ENCODE measurements around the gene EVA1C. TPM values are rescaled to one million over a fixed set of nuclear protein-coding genes. Genes with fewer than 3 reads are reported as not detected.
"Not testable (repeated sequence)": the region's sequence is repeated elsewhere in the genome, so short reads cannot be mapped to it uniquely, and the experiment has no call there.

Gene EVA1C
- polyA plus RNA-seq, 1 of the 3 experiments (the other 2 are of a cell fraction): 10.1 TPM

DNA sequence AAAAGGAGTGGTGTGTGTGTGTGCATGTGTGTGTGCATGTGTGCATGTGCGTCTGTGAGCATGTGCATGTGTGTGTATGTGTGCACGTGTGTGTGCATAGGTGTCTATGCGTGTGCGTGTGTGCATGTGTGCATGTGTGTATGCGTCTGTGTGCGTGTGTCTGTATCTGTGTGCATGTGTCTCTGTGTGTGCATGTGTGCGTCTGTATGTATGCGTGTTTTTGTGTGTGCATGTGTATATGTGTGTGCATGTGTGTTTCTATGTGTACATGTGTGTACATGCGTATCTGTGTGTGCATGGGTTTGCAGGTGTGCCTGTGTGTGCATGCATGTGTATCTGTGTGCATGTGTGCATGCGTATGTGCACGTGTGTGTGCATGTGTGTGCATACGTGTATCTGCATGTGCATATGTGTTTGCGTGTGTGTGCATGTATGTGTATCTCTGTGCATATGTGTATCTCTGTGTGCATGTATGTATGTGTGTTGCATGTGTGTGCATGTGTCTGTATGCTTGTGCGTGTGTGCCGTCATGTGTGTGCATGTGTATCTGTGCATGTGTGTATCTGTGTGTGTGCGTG lies 94.9 kb downstream of the EVA1C start:
- H3K4me3 ChIP-seq (ENCODE audit: low read depth in 2 of 2, low read length in 1 of 2): no peak overlapping the region
- H3K4me2 ChIP-seq: no peak overlapping the region
- H3K27me3 ChIP-seq (ENCODE audit: insufficient read depth): no peaks in the 10 kb centered on the region
- H3K9me2 ChIP-seq: no peaks in the 10 kb centered on the region
- ChIA-PET POLR2A (no interaction called here), CTCF (no interaction called here)
- peaks cover 19% of the 10 kb centered on the region for H3F3A ChIP-seq (replicated peaks; ENCODE audit: insufficient read depth)
- 86% methylated on average over 16 of the region's 16 CpGs for WGBS (ENCODE audit: low lambda C conversion rate)
- no peak for DNase-seq
- H3K9me3 ChIP-seq: no peaks in the 10 kb centered on the region
- TF ChIP-seq, protein P1, sequence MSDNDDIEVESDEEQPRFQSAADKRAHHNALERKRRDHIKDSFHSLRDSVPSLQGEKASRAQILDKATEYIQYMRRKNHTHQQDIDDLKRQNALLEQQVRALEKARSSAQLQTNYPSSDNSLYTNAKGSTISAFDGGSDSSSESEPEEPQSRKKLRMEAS (IDR thresholded peaks at IDR 0.05; ENCODE audit: low read depth): no peak
- no peak overlapping the region for H3K27ac ChIP-seq (ENCODE audit: low read depth in 2 of 2, low read length in 1 of 2)
- 0 out of 2 replicates have a peak, but pooled peaks cover under 1% of the 10 kb centered on the region for H3K79me2 ChIP-seq (ENCODE audit: insufficient read depth)
- peaks cover 0 to 35% of the 10 kb centered on the region in 2 experiments for H3K36me3 ChIP-seq (replicated peaks in 1 of 2; ENCODE audit: control insufficient read depth in 1 of 2, insufficient read depth in 2 of 2, low read length in 1 of 2)
- H3K9ac ChIP-seq: no peak overlapping the region
- H3K4me1 ChIP-seq (ENCODE audit: control insufficient read depth in 1 of 2, insufficient read depth in 2 of 2, low read depth in 1 of 2, low read length in 1 of 2): no peaks in the 10 kb centered on the region; a peak in 1 of 4 replicates
- no peak overlapping the region for H2AFZ ChIP-seq (ENCODE audit: low read depth)
- no peaks in the 10 kb centered on the region for H4K20me1 ChIP-seq (ENCODE audit: insufficient read depth)

DNA sequence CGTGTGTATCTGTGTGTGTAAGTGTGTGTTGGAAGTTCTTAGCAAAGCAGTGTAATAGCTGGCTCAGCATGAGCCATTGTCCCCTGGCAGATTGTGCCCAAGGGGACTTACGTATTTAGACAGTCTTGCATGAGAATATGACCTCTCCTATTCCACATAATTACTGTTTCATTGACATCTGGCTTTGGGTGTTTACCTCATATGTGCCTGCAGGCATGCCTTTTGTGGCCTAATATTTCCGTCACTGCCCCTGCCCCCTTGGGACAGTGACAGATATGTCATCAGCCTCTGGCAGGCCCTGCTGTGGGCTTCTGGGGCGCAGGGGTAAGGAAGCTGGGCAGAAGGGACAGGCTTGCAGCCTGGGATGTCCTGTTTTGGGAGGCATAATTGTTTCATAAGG lies 95.5 kb downstream of the EVA1C start:
- POLR2A ChIA-PET; H3K27ac ChIP-seq (ENCODE audit: low read depth in 2 of 2, low read length in 1 of 2); H2AFZ ChIP-seq (ENCODE audit: low read depth); H3K9ac ChIP-seq; CTCF ChIA-PET; H3K9me3 ChIP-seq; H4K20me1 ChIP-seq (ENCODE audit: insufficient read depth); H3K4me2 ChIP-seq; H3K27me3 ChIP-seq (ENCODE audit: insufficient read depth); H3K79me2 ChIP-seq (ENCODE audit: insufficient read depth); H3K9me2 ChIP-seq; H3K4me3 ChIP-seq (ENCODE audit: low read depth in 2 of 2, low read length in 1 of 2); DNase-seq; H3K4me1 ChIP-seq (ENCODE audit: control insufficient read depth in 1 of 2, insufficient read depth in 2 of 2, low read depth in 1 of 2, low read length in 1 of 2): not testable (repeated sequence)
- Histone ChIP-seq H3K36me3 (replicated peaks in 1 of 2; ENCODE audit: control insufficient read depth in 1 of 2, insufficient read depth in 2 of 2, low read length in 1 of 2) (peaks cover 0 to 31% of the 10 kb centered on the region in 2 experiments), H3F3A (replicated peaks; ENCODE audit: insufficient read depth) (peaks cover 19% of the 10 kb centered on the region)
- 86% methylated on average over 4 of the region's 4 CpGs for WGBS (ENCODE audit: low lambda C conversion rate)

DNA sequence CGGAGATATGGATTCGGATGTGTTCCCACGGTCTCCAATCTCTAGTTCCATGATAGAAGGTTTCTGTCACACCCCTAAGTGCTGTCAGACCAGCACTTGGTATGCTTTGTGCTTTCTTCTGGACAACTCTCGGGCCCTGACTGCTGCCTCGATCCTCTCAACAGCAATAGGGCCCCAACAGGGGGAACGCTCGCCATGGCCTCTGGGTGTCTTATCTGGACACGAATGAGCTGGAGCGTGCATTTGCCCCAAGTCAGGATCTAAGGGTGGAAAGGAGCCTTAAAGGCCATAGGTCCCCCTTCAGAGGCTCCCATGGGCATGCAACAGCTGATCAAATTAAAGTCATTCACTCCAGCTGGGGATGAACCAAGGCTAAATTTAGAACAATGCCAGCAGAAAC lies 96.1 kb downstream of the EVA1C start:
- H4K20me1 ChIP-seq (ENCODE audit: insufficient read depth): no peaks in the 10 kb centered on the region
- DNase-seq: no peak
- no peaks in the 10 kb centered on the region; a peak in 1 of 4 replicates for H3K4me1 ChIP-seq (ENCODE audit: control insufficient read depth in 1 of 2, insufficient read depth in 2 of 2, low read depth in 1 of 2, low read length in 1 of 2)
- no peaks in the 10 kb centered on the region for H3K27me3 ChIP-seq (ENCODE audit: insufficient read depth)
- H3K36me3 ChIP-seq (replicated peaks in 1 of 2; ENCODE audit: control insufficient read depth in 1 of 2, insufficient read depth in 2 of 2, low read length in 1 of 2): peaks cover 0 to 26% of the 10 kb centered on the region in 2 experiments
- no peak overlapping the region for H3K9ac ChIP-seq
- H3F3A ChIP-seq (replicated peaks; ENCODE audit: insufficient read depth): peaks cover 19% of the 10 kb centered on the region
- no peak overlapping the region for H2AFZ ChIP-seq (ENCODE audit: low read depth)
- H3K27ac ChIP-seq (ENCODE audit: low read depth in 2 of 2, low read length in 1 of 2): no peak overlapping the region
- peaks cover 1% of the 10 kb centered on the region; the same call in 1 of the 2 replicates for H3K79me2 ChIP-seq (ENCODE audit: insufficient read depth)
- no peak overlapping the region for H3K4me3 ChIP-seq (ENCODE audit: low read depth in 2 of 2, low read length in 1 of 2)
- H3K4me2 ChIP-seq: no peak overlapping the region
- 98% methylated on average over 9 of the region's 9 CpGs for WGBS (ENCODE audit: low lambda C conversion rate)
- no peaks in the 10 kb centered on the region for H3K9me3 ChIP-seq
- ChIA-PET CTCF (no interaction called here), POLR2A (no interaction called here)
- no peaks in the 10 kb centered on the region for H3K9me2 ChIP-seq
- TF ChIP-seq POLR2AphosphoS5 (IDR thresholded peaks at IDR 0.05; ENCODE audit: low read depth, low read length): no peak
- TF ChIP-seq, protein P2, sequence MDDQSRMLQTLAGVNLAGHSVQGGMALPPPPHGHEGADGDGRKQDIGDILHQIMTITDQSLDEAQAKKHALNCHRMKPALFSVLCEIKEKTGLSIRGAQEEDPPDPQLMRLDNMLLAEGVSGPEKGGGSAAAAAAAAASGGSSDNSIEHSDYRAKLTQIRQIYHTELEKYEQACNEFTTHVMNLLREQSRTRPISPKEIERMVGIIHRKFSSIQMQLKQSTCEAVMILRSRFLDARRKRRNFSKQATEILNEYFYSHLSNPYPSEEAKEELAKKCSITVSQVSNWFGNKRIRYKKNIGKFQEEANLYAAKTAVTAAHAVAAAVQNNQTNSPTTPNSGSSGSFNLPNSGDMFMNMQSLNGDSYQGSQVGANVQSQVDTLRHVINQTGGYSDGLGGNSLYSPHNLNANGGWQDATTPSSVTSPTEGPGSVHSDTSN (IDR thresholded peaks at IDR 0.05): no peak
- no peak for TF ChIP-seq YY1 (IDR thresholded peaks at IDR 0.05; ENCODE audit: low read depth)
- TF ChIP-seq, protein P3, sequence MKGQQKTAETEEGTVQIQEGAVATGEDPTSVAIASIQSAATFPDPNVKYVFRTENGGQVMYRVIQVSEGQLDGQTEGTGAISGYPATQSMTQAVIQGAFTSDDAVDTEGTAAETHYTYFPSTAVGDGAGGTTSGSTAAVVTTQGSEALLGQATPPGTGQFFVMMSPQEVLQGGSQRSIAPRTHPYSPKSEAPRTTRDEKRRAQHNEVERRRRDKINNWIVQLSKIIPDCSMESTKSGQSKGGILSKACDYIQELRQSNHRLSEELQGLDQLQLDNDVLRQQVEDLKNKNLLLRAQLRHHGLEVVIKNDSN (IDR thresholded peaks at IDR 0.05; ENCODE audit: borderline replicate concordance, low read depth): no peak
- TF ChIP-seq CHD2 (IDR thresholded peaks at IDR 0.05; ENCODE audit: low read length, partially characterized antibody): no peak
- TF ChIP-seq, protein P4, sequence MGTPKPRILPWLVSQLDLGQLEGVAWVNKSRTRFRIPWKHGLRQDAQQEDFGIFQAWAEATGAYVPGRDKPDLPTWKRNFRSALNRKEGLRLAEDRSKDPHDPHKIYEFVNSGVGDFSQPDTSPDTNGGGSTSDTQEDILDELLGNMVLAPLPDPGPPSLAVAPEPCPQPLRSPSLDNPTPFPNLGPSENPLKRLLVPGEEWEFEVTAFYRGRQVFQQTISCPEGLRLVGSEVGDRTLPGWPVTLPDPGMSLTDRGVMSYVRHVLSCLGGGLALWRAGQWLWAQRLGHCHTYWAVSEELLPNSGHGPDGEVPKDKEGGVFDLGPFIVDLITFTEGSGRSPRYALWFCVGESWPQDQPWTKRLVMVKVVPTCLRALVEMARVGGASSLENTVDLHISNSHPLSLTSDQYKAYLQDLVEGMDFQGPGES (IDR thresholded peaks at IDR 0.05; ENCODE audit: low read depth, low read length): no peak
- no peak for TF ChIP-seq RFX5 (IDR thresholded peaks at IDR 0.05; ENCODE audit: low read length)
- no peak for TF ChIP-seq MEF2A (IDR thresholded peaks at IDR 0.05; ENCODE audit: borderline replicate concordance, low read depth)
- no peak for TF ChIP-seq RCOR1 (IDR thresholded peaks at IDR 0.05; ENCODE audit: low read length)
- TF ChIP-seq, protein P5, sequence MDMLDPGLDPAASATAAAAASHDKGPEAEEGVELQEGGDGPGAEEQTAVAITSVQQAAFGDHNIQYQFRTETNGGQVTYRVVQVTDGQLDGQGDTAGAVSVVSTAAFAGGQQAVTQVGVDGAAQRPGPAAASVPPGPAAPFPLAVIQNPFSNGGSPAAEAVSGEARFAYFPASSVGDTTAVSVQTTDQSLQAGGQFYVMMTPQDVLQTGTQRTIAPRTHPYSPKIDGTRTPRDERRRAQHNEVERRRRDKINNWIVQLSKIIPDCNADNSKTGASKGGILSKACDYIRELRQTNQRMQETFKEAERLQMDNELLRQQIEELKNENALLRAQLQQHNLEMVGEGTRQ (IDR thresholded peaks at IDR 0.05; ENCODE audit: borderline replicate concordance, low read depth, low read length): no peak
- TF ChIP-seq, protein P6, sequence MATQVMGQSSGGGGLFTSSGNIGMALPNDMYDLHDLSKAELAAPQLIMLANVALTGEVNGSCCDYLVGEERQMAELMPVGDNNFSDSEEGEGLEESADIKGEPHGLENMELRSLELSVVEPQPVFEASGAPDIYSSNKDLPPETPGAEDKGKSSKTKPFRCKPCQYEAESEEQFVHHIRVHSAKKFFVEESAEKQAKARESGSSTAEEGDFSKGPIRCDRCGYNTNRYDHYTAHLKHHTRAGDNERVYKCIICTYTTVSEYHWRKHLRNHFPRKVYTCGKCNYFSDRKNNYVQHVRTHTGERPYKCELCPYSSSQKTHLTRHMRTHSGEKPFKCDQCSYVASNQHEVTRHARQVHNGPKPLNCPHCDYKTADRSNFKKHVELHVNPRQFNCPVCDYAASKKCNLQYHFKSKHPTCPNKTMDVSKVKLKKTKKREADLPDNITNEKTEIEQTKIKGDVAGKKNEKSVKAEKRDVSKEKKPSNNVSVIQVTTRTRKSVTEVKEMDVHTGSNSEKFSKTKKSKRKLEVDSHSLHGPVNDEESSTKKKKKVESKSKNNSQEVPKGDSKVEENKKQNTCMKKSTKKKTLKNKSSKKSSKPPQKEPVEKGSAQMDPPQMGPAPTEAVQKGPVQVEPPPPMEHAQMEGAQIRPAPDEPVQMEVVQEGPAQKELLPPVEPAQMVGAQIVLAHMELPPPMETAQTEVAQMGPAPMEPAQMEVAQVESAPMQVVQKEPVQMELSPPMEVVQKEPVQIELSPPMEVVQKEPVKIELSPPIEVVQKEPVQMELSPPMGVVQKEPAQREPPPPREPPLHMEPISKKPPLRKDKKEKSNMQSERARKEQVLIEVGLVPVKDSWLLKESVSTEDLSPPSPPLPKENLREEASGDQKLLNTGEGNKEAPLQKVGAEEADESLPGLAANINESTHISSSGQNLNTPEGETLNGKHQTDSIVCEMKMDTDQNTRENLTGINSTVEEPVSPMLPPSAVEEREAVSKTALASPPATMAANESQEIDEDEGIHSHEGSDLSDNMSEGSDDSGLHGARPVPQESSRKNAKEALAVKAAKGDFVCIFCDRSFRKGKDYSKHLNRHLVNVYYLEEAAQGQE (IDR thresholded peaks at IDR 0.05; ENCODE audit: low read depth, low read length): no peak
- no peak for TF ChIP-seq NFIC (IDR thresholded peaks at IDR 0.05; ENCODE audit: borderline replicate concordance)
- TF ChIP-seq GABPA (IDR thresholded peaks at IDR 0.05; ENCODE audit: low read depth): no peak
